Kidney (tissue), 14 donors: ENCODE data around the gene TNIP2. TPM values are rescaled to one million over a fixed set of nuclear protein-coding genes. Genes with fewer than 3 reads are reported as not detected.

Experiments
- DNase-seq, 5 donors: peaks; one replicate each; pipeline ENCODE4 v3.0.0-alpha.2; 2013 to 2020
- FAIRE-seq: peaks from 2 replicates; lab custom pipeline; 2012; peaks lifted over from hg19 to GRCh38; lab: Jason Lieb, UNC
- H3K27ac ChIP-seq, 2 donors: one replicate each; pipeline ENCODE4 v1.7.0; 2013; ENCODE audit warnings: low read depth in 2 of 2, low read length in 2 of 2, inconsistent platforms in 1 of 2
- H3K27me3 ChIP-seq: one replicate; pipeline ENCODE4 v1.7.1; 2013; ENCODE audit warnings: low read length, inconsistent platforms; ENCODE audit not compliant: control insufficient read depth, insufficient read depth
- H3K36me3 ChIP-seq, 3 donors: one replicate each; pipeline versions ENCODE4 v1.7.0 to v1.7.1; 2013; ENCODE audit warnings: low read length in 3 of 3, control low read depth in 1 of 3, inconsistent platforms in 1 of 3; ENCODE audit not compliant: insufficient read depth in 3 of 3, control insufficient read depth in 2 of 3
- H3K4me1 ChIP-seq, 3 donors: one replicate each; pipeline versions ENCODE4 v1.7.0 to v1.7.1; 2013; ENCODE audit warnings: low read length in 3 of 3, inconsistent platforms in 1 of 3, low read depth in 1 of 3; ENCODE audit not compliant: control insufficient read depth in 2 of 3, insufficient read depth in 2 of 3
- H3K4me3 ChIP-seq, 3 donors: one replicate each; pipeline versions ENCODE4 v1.7.0 to v1.8.1; 2013; ENCODE audit warnings: low read length in 3 of 3, control low read depth in 1 of 3, inconsistent platforms in 1 of 3
- H3K9ac ChIP-seq, 3 donors: one replicate each; pipeline versions ENCODE4 v1.7.0 to v1.7.1; 2013; ENCODE audit warnings: low read length in 3 of 3, control low read depth in 1 of 3, inconsistent platforms in 1 of 3
- H3K9me3 ChIP-seq, 3 donors: one replicate each; pipeline versions ENCODE4 v1.7.0 to v1.7.1; 2013; ENCODE audit warnings: low read length in 3 of 3, control low read depth in 1 of 3, inconsistent platforms in 1 of 3; ENCODE audit not compliant: control insufficient read depth in 2 of 3, insufficient read depth in 1 of 3
- CTCF ChIP-seq: IDR thresholded peaks from 3 replicates; pipeline ENCODE4 v1.5.1; 2012; ENCODE audit warnings: mild to moderate bottlenecking, moderate library complexity, borderline replicate concordance; ENCODE audit not compliant: insufficient read depth; ENCODE audit errors: extremely low read depth
- intact Hi-C: fragments of 100-400 bp; cut with DNase I; formaldehyde crosslinking; loops from one replicate; pipeline ENCODE4 v1.11.1; 2022
- polyA plus RNA-seq: library from polyadenylated mRNA; stranded (reverse); fragments of 350-450 nt; fragmentation: Illumina TruSeq; extraction: RNeasy Lipid Tissue Mini Kit (QIAGEN cat#74804); gene quantifications from one replicate; pipeline ENCODE4 v1.2.3, GENCODE V29; 2014; ENCODE audit warnings: low read depth, low replicate concordance; ENCODE audit not compliant: insufficient read depth
- total RNA-seq: library from RNA; stranded (reverse); fragmentation: NEBNext Ultra II Directional; extraction: Animal tissue kit (Norgen Biotek cat#: 25700); gene quantifications from one replicate; pipeline ENCODE4 v1.2.1, GENCODE V29; 2021
- donor health status: control.
- donor health status: control.
- donor health status: control.
- donor health status: control.
- donor health status: control.
- donor health status: DM: yes; HTN: yes; CAD: no.
- donor health status: Normal renal cell carcinoma (clear cell type).

Gene TNIP2
- total and polyA plus RNA-seq, 2 donors from 2014 or later = 43.1 to 44.4 TPM

GRCh38 chr4:2716236-2716635 lies 39.9 kb downstream of the TNIP2 start:
- peaks cover 0 to 22% (median 5%) of the 10 kb centered on the region in 3 donors for H3K36me3 ChIP-seq
- no peak overlapping the region for H3K27ac ChIP-seq
- H3K27me3 ChIP-seq = no peaks in the 10 kb centered on the region
- DNase-seq (no peak), FAIRE-seq (no peak)
- H3K4me1 ChIP-seq = peaks cover 0 to 8% (median 0%) of the 10 kb centered on the region in 3 donors
- intact Hi-C loops = no loop called here
- TF ChIP-seq CTCF = no peak
- no peak overlapping the region for H3K4me3 ChIP-seq
- no peaks in the 10 kb centered on the region for H3K9me3 ChIP-seq
- H3K9ac ChIP-seq = no peak overlapping the region

- Histone ChIP-seq H3K4me1 (peaks cover 0 to 8% (median 0%) of the 10 kb centered on the region in 3 donors), H3K27ac (no peak overlapping the region), H3K27me3 (no peaks in the 10 kb centered on the region), H3K9ac (no peak overlapping the region), H3K9me3 (no peaks in the 10 kb centered on the region), H3K36me3 (peaks cover 0 to 18% (median 2%) of the 10 kb centered on the region in 3 donors), H3K4me3 (no peak overlapping the region)
- no peak for DNase-seq
- no peak for TF ChIP-seq CTCF
- intact Hi-C loops = no loop called here
- no peak for FAIRE-seq
Observed at GRCh38 chr4:2715426-2715825, 40.7 kb downstream of the TNIP2 start.

GRCh38 chr4:2714918-2715317 lies 41.2 kb downstream of the TNIP2 start:
- intact Hi-C loops = no loop called here
- no peak overlapping the region for H3K27ac ChIP-seq
- no peaks in the 10 kb centered on the region for H3K9me3 ChIP-seq
- H3K4me1 ChIP-seq = peaks cover 0 to 8% (median 0%) of the 10 kb centered on the region in 3 donors
- no peaks in the 10 kb centered on the region for H3K27me3 ChIP-seq
- no peak for TF ChIP-seq CTCF
- FAIRE-seq (no peak), DNase-seq (no peak)
- no peak overlapping the region for H3K4me3 ChIP-seq
- no peak overlapping the region for H3K9ac ChIP-seq
- peaks cover 0 to 17% (median 2%) of the 10 kb centered on the region in 3 donors for H3K36me3 ChIP-seq
